ENCODE results near the gene ARL2.
A peak's percentile ranks its signal among the peaks of the same experiment; 100 is the strongest.

ARL2 gene

GRCh38 chr11:65034423-65034822 is 20.5 kb downstream of the ARL2 start:
- Histone ChIP-seq H3K79me2 (ENCODE audit: low read length) (no peaks in the 10 kb centered on the region), H3K36me3 (replicated peaks; ENCODE audit: insufficient read depth, low read length) (no peaks in the 10 kb centered on the region), H3K27ac (ENCODE audit: low read length) (no peak overlapping the region), H2AFZ (ENCODE audit: low read length) (no peak overlapping the region), H4K20me1 (ENCODE audit: insufficient read depth, low read length) (no peaks in the 10 kb centered on the region), H3K4me3 (ENCODE audit: low read length) (no peak overlapping the region), H3K4me1 (ENCODE audit: low read length) (no peaks in the 10 kb centered on the region), H3K4me2 (ENCODE audit: low read depth, low read length) (no peak overlapping the region), H3K9ac (ENCODE audit: low read length) (no peak overlapping the region), H3K9me2 (replicated peaks; ENCODE audit: insufficient read depth, low read length) (no peaks in the 10 kb centered on the region), H3K9me3 (replicated peaks; ENCODE audit: insufficient read depth, low read length) (no peaks in the 10 kb centered on the region), H3K27me3 (replicated peaks; ENCODE audit: insufficient read depth, low read length) (no peaks in the 10 kb centered on the region), H3F3A (ENCODE audit: insufficient read depth, low read length) (no peaks in the 10 kb centered on the region)
- no peak for TF ChIP-seq EZH2phosphoT487 (IDR thresholded peaks at IDR 0.05; ENCODE audit: low read length)
- no peak for TF ChIP-seq EZH2 (optimal IDR thresholded peaks at IDR 0.05; ENCODE audit: low read depth, low read length)
- no peak for TF ChIP-seq CTCF (IDR thresholded peaks at IDR 0.05; ENCODE audit: low read length)
- DNase-seq, result no peak

GRCh38 chr11:65035579-65035978 is 21.6 kb downstream of the ARL2 start:
- H3K9ac ChIP-seq (ENCODE audit: low read length), result no peak overlapping the region
- no peaks in the 10 kb centered on the region for H3K36me3 ChIP-seq (replicated peaks; ENCODE audit: insufficient read depth, low read length)
- no peaks in the 10 kb centered on the region for H3K27me3 ChIP-seq (replicated peaks; ENCODE audit: insufficient read depth, low read length)
- no peak overlapping the region for H3K27ac ChIP-seq (ENCODE audit: low read length)
- TF ChIP-seq CTCF (IDR thresholded peaks at IDR 0.05; ENCODE audit: low read length) (no peak), EZH2 (optimal IDR thresholded peaks at IDR 0.05; ENCODE audit: low read depth, low read length) (no peak), EZH2phosphoT487 (IDR thresholded peaks at IDR 0.05; ENCODE audit: low read length) (no peak)
- H3K4me1 ChIP-seq (ENCODE audit: low read length), result peaks cover 5% of the 10 kb centered on the region; the same call in 1 of the 2 replicates
- H3K4me2 ChIP-seq (ENCODE audit: low read depth, low read length), result no peak overlapping the region
- H3F3A ChIP-seq (ENCODE audit: insufficient read depth, low read length), result peaks cover 5% of the 10 kb centered on the region
- no peaks in the 10 kb centered on the region for H4K20me1 ChIP-seq (ENCODE audit: insufficient read depth, low read length)
- H3K4me3 ChIP-seq (ENCODE audit: low read length), result no peak overlapping the region
- no peaks in the 10 kb centered on the region for H3K9me2 ChIP-seq (replicated peaks; ENCODE audit: insufficient read depth, low read length)
- no peak for DNase-seq
- no peaks in the 10 kb centered on the region for H3K9me3 ChIP-seq (replicated peaks; ENCODE audit: insufficient read depth, low read length)
- H2AFZ ChIP-seq (ENCODE audit: low read length), result no peak overlapping the region
- H3K79me2 ChIP-seq (ENCODE audit: low read length), result no peaks in the 10 kb centered on the region

GRCh38 chr11:65036931-65037330 is 23.0 kb downstream of the ARL2 start:
- Histone ChIP-seq H3K36me3 (replicated peaks; ENCODE audit: insufficient read depth, low read length) (no peaks in the 10 kb centered on the region), H4K20me1 (ENCODE audit: insufficient read depth, low read length) (no peaks in the 10 kb centered on the region), H3K4me2 (ENCODE audit: low read depth, low read length) (no peak overlapping the region), H3K27ac (ENCODE audit: low read length) (no peak overlapping the region), H3K9me2 (replicated peaks; ENCODE audit: insufficient read depth, low read length) (no peaks in the 10 kb centered on the region), H3K4me1 (ENCODE audit: low read length) (peaks cover 5% of the 10 kb centered on the region; the same call in 1 of the 2 replicates), H3K79me2 (ENCODE audit: low read length) (peaks cover 4% of the 10 kb centered on the region), H3K27me3 (replicated peaks; ENCODE audit: insufficient read depth, low read length) (no peaks in the 10 kb centered on the region), H3K9me3 (replicated peaks; ENCODE audit: insufficient read depth, low read length) (no peaks in the 10 kb centered on the region), H2AFZ (ENCODE audit: low read length) (no peak overlapping the region), H3K4me3 (ENCODE audit: low read length) (no peak overlapping the region), H3K9ac (ENCODE audit: low read length) (no peak overlapping the region), H3F3A (ENCODE audit: insufficient read depth, low read length) (peaks cover 9% of the 10 kb centered on the region)
- DNase-seq, result no peak
- TF ChIP-seq EZH2 (optimal IDR thresholded peaks at IDR 0.05; ENCODE audit: low read depth, low read length) (no peak), EZH2phosphoT487 (IDR thresholded peaks at IDR 0.05; ENCODE audit: low read length) (no peak)

- H2AFZ ChIP-seq (ENCODE audit: low read length), result peak overlapping the region; percentile 59
- TF ChIP-seq EZH2 (optimal IDR thresholded peaks at IDR 0.05; ENCODE audit: low read depth, low read length) (no peak), CTCF (IDR thresholded peaks at IDR 0.05; ENCODE audit: low read length) (no peak), EZH2phosphoT487 (IDR thresholded peaks at IDR 0.05; ENCODE audit: low read length) (no peak)
- H3K79me2 ChIP-seq (ENCODE audit: low read length), result peaks cover 39% of the 10 kb centered on the region
- no peaks in the 10 kb centered on the region for H4K20me1 ChIP-seq (ENCODE audit: insufficient read depth, low read length)
- H3K4me2 ChIP-seq (ENCODE audit: low read depth, low read length), result peak overlapping the region; percentile 64
- H3K9me3 ChIP-seq (replicated peaks; ENCODE audit: insufficient read depth, low read length), result no peaks in the 10 kb centered on the region
- H3K36me3 ChIP-seq (replicated peaks; ENCODE audit: insufficient read depth, low read length), result no peaks in the 10 kb centered on the region
- peaks cover 9% of the 10 kb centered on the region for H3F3A ChIP-seq (ENCODE audit: insufficient read depth, low read length)
- H3K9me2 ChIP-seq (replicated peaks; ENCODE audit: insufficient read depth, low read length), result no peaks in the 10 kb centered on the region
- no peak for DNase-seq
- H3K4me1 ChIP-seq (ENCODE audit: low read length), result peaks cover 13% of the 10 kb centered on the region
- peak overlapping the region; percentile 76 for H3K4me3 ChIP-seq (ENCODE audit: low read length)
- H3K27ac ChIP-seq (ENCODE audit: low read length), result peak overlapping the region; percentile 94
- peak overlapping the region; percentile 82 for H3K9ac ChIP-seq (ENCODE audit: low read length)
- no peaks in the 10 kb centered on the region for H3K27me3 ChIP-seq (replicated peaks; ENCODE audit: insufficient read depth, low read length)
These were observed 26.5 kb downstream of the ARL2 start for GRCh38 chr11:65040520-65040846.
